BJ (cell line): Measurements from ENCODE around the gene MAN2B2. TPM values are rescaled to one million over a fixed set of nuclear protein-coding genes. Genes with fewer than 3 reads are reported as not detected.
"Not testable (repeated sequence)": the region's sequence is repeated elsewhere in the genome, so short reads cannot be mapped to it uniquely, and the experiment has no call there.

Experiments used
- CTCF ChIA-PET: fragments of 350-600 bp; formaldehyde crosslinking; extraction: SDS; loops from one replicate; lab custom pipeline; 2021; ENCODE audit warnings: antibody characterized with exemption, inconsistent platforms; lab: Yijun Ruan, JAX
- POLR2A ChIA-PET: fragments of 300-600 bp; sonication (Branson Sonifier 250); formaldehyde crosslinking; extraction: SDS; loops from one replicate; lab custom pipeline; 2021; ENCODE audit warnings: antibody characterized with exemption; lab: Charles Lee
- DNase-seq: peaks from one replicate; pipeline ENCODE4 v3.0.0-alpha.2; 2011; ENCODE audit warnings: low read depth
- H3K27me3 ChIP-seq: 2 replicates; pipeline ENCODE4 v1.6.0; 2011; ENCODE audit warnings: low read length; ENCODE audit not compliant: control insufficient read depth, insufficient read depth
- H3K36me3 ChIP-seq: 2 replicates; pipeline ENCODE4 v1.5.1; 2011; ENCODE audit warnings: low read length; ENCODE audit not compliant: control insufficient read depth, insufficient read depth
- H3K4me3 ChIP-seq: 2 replicates; pipeline ENCODE4 v1.5.1; 2011; ENCODE audit warnings: low read depth, mild to moderate bottlenecking, control low read depth, low read length
- polyA plus RNA-seq: library from polyadenylated mRNA; depleted of rRNA; stranded (reverse); fragments of >200 nt; gene quantifications from 2 replicates; pipeline ENCODE4 v1.2.3, GENCODE V29; 2011
- TF ChIP-seq, protein P1 (sequence below): IDR thresholded peaks from 2 replicates; pipeline ENCODE4 v1.5.1; 2011; ENCODE audit warnings: low read depth, mild to moderate bottlenecking, control low read depth, inconsistent platforms, low read length, moderate library complexity; ENCODE audit not compliant: insufficient read depth

MAN2B2 gene
- polyA plus RNA-seq, 1 experiment, result 43.5 TPM

DNA sequence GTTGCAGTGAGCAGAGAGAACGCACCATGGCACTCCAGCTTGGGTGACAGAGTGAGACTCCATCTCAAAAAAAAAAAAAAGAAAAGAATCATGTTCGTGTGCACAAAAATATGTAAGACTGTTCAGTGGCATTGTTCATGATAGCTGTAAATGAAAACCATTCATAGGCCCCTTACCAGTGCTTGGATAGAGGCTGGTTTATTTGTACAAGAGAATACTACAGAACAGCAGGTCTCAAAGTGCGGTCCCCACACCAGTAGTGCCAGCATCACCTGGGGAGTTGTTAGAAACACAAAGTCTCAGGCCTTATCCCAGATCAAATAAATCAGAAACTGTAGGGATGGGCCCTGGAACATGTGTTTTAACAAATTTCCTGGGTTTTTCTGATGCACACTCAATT is 52.8 kb downstream of the MAN2B2 start:
- CTCF ChIA-PET, result no interaction called here
- no peaks in the 10 kb centered on the region for H3K36me3 ChIP-seq
- H3K27me3 ChIP-seq, result no peaks in the 10 kb centered on the region
- TF ChIP-seq, protein P1, sequence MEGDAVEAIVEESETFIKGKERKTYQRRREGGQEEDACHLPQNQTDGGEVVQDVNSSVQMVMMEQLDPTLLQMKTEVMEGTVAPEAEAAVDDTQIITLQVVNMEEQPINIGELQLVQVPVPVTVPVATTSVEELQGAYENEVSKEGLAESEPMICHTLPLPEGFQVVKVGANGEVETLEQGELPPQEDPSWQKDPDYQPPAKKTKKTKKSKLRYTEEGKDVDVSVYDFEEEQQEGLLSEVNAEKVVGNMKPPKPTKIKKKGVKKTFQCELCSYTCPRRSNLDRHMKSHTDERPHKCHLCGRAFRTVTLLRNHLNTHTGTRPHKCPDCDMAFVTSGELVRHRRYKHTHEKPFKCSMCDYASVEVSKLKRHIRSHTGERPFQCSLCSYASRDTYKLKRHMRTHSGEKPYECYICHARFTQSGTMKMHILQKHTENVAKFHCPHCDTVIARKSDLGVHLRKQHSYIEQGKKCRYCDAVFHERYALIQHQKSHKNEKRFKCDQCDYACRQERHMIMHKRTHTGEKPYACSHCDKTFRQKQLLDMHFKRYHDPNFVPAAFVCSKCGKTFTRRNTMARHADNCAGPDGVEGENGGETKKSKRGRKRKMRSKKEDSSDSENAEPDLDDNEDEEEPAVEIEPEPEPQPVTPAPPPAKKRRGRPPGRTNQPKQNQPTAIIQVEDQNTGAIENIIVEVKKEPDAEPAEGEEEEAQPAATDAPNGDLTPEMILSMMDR, result no peak
- POLR2A ChIA-PET, result no interaction called here
- DNase-seq, result no peak
- no peak overlapping the region for H3K4me3 ChIP-seq

- H3K4me3 ChIP-seq, H3K36me3 ChIP-seq, POLR2A ChIA-PET, CTCF ChIA-PET, DNase-seq, H3K27me3 ChIP-seq: not testable (repeated sequence)
Observed at GRCh38 chr4:6628484-6628883, 53.5 kb downstream of the MAN2B2 start.

- TF ChIP-seq, protein P1, result no peak
- Histone ChIP-seq H3K36me3 (no peaks in the 10 kb centered on the region), H3K27me3 (no peaks in the 10 kb centered on the region), H3K4me3 (no peak overlapping the region)
- CTCF ChIA-PET, result interaction anchor here (0.9 kb wide), 1 partner anchor 58 kb away, joined by 3 read pairs; no protein-coding TSS in a partner anchor
- no peak for DNase-seq
- POLR2A ChIA-PET, result no interaction called here
Observed at GRCh38 chr4:6632125-6632524, 57.1 kb downstream of the MAN2B2 start.

DNA sequence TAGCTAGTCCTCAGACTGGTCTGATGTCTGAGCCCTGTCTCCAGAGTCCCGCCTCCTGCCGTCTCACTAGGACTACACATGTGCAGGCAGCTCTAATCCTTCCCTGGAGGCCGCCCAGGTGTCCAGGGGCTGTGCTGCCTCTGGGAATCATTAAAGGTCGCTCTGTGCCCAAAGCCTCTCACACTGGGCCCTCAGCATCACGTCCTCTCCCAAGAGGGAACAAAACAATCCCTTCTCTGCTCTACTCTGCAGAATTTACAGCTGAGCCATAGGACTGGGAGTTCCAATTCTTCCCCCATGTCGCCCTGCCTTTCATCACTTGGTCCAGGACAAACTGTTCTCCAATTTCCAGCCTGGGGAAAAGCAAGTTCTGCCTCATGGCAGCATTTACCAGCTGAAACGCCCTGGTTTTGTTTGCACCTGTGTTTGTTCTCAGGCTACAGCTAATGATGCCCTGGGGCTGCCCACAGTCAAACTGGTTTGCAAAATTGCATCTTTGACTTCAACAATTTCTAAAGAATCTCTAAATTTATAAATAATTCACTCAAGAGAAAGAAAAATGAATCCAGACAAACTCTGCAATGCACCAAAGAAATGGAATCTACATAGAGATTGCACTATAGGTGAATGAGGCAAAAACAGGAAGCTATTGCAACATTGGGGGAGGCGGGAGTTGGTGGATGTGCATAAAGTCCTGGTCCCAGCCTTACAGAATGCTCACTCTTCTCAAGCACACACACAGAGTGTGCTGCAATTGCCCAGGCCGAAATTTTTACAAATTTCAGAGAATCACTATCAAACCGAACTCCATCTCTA is 58.3 kb downstream of the MAN2B2 start:
- CTCF ChIA-PET, result interaction anchor here (0.9 kb wide), 1 partner anchor 57 kb away, joined by 3 read pairs; no protein-coding TSS in a partner anchor
- POLR2A ChIA-PET, result no interaction called here
- no peaks in the 10 kb centered on the region for H3K27me3 ChIP-seq
- TF ChIP-seq, protein P1, result no peak
- H3K36me3 ChIP-seq, result no peaks in the 10 kb centered on the region
- DNase-seq, result no peak
- no peak overlapping the region for H3K4me3 ChIP-seq

GRCh38 chr4:6634746-6635145 is 59.8 kb downstream of the MAN2B2 start:
- TF ChIP-seq, protein P1, result no peak
- no peaks in the 10 kb centered on the region for H3K27me3 ChIP-seq
- no peak for DNase-seq
- ChIA-PET POLR2A (no interaction called here), CTCF (no interaction called here)
- H3K4me3 ChIP-seq, result no peak overlapping the region
- H3K36me3 ChIP-seq, result no peaks in the 10 kb centered on the region
